ENCODE measurements around the gene CD302. TPM values are rescaled to one million over a fixed set of nuclear protein-coding genes. Genes with fewer than 3 reads are reported as not detected.

Gene CD302
- total RNA-seq, 1 experiment from 2014 or later, result 0.68 TPM

DNA sequence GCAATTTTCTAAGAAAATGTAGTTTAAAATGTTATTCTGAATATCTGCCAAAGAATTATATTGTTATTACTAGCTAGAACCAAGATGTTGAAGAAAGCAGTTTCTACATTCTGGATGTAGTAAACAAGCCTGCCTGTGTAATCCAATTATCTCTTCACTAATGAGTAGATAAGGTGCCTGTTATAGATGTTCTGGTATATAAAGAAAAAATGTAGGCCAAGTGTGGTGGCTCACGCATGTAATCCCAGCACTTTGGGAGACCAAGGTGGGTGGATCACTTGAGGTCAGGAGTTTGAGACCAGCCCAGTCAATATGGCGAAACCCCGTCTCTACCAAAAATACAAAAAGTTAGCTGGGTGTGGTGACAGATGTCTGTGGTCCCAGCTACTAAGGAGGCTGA, 28.9 kb downstream of the CD302 start:
- Histone ChIP-seq H3K9me3 (ENCODE audit: control insufficient read depth, low read depth, low read length) (no peaks in the 10 kb centered on the region), H2BK12ac (ENCODE audit: insufficient read length, low read depth, low read length) (no peak overlapping the region), H4K8ac (replicated peaks; ENCODE audit: insufficient read length, low read depth, low read length) (no peak overlapping the region), H4K91ac (ENCODE audit: insufficient read length, low read depth, low read length) (no peak overlapping the region), H2BK20ac (ENCODE audit: low read depth, low read length, poor library complexity, severe bottlenecking) (no peak overlapping the region), H4K20me1 (ENCODE audit: control insufficient read depth, insufficient read depth, insufficient read length) (no peaks in the 10 kb centered on the region), H3K4ac (ENCODE audit: low read depth, low read length) (no peak overlapping the region), H3K18ac (ENCODE audit: insufficient read length, low read depth, low read length) (no peak overlapping the region), H3K27ac (ENCODE audit: insufficient read length, low read depth, low read length) (no peak overlapping the region), H3T11ph (ENCODE audit: low read length) (no peak overlapping the region), H4K5ac (ENCODE audit: insufficient read length, low read depth, low read length) (no peak overlapping the region), H2BK15ac (ENCODE audit: low read depth, low read length) (no peak overlapping the region), H3K14ac (ENCODE audit: insufficient read depth, low read length) (no peak overlapping the region), H3K23me2 (ENCODE audit: insufficient read length, low read depth, low read length, poor library complexity, severe bottlenecking) (no peaks in the 10 kb centered on the region), H2AK5ac (ENCODE audit: insufficient read length, low read length) (no peak overlapping the region), H3K9ac (ENCODE audit: extremely low read depth, insufficient read length, low read length) (no peak overlapping the region), H3K23ac (ENCODE audit: insufficient read length, low read depth, low read length) (no peak overlapping the region), H2BK5ac (ENCODE audit: insufficient read length, low read length) (no peak overlapping the region), H3K56ac (ENCODE audit: insufficient read length, low read depth, low read length) (no peak overlapping the region), H3K27me3 (ENCODE audit: insufficient read depth, low read length) (no peaks in the 10 kb centered on the region), H2BK120ac (ENCODE audit: low read depth, low read length, poor library complexity, severe bottlenecking) (no peak overlapping the region), H3K79me1 (ENCODE audit: insufficient read depth, low read depth, low read length, poor library complexity, severe bottlenecking) (no peaks in the 10 kb centered on the region), H2AFZ (ENCODE audit: low read length) (no peak overlapping the region), H3K4me1 (ENCODE audit: insufficient read depth, low read length) (no peaks in the 10 kb centered on the region), H3K79me2 (ENCODE audit: insufficient read depth, low read length) (no peaks in the 10 kb centered on the region), H3K4me2 (ENCODE audit: insufficient read depth, insufficient read length, low read length) (no peak overlapping the region)
- Mint-ChIP-seq H3K9me3 (no peaks in the 10 kb centered on the region), H3K4me1 (peaks cover 0 to 3% of the 10 kb centered on the region in 2 experiments; a peak in 1 of 4 replicates), H3K36me3 (ENCODE audit: insufficient read depth in 1 of 3, low read depth in 3 of 3) (peaks cover 6 to 38% (median 27%) of the 10 kb centered on the region in 3 experiments; a peak in 5 of 7 replicates), H3K27ac (no peak overlapping the region), H3K4me3 (no peak overlapping the region), H3K27me3 (ENCODE audit: low read depth) (no peaks in the 10 kb centered on the region)
- TF ChIP-seq, protein P1, sequence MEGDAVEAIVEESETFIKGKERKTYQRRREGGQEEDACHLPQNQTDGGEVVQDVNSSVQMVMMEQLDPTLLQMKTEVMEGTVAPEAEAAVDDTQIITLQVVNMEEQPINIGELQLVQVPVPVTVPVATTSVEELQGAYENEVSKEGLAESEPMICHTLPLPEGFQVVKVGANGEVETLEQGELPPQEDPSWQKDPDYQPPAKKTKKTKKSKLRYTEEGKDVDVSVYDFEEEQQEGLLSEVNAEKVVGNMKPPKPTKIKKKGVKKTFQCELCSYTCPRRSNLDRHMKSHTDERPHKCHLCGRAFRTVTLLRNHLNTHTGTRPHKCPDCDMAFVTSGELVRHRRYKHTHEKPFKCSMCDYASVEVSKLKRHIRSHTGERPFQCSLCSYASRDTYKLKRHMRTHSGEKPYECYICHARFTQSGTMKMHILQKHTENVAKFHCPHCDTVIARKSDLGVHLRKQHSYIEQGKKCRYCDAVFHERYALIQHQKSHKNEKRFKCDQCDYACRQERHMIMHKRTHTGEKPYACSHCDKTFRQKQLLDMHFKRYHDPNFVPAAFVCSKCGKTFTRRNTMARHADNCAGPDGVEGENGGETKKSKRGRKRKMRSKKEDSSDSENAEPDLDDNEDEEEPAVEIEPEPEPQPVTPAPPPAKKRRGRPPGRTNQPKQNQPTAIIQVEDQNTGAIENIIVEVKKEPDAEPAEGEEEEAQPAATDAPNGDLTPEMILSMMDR (conservative IDR thresholded peaks at IDR 0.05), result no peak
- WGBS (ENCODE audit: extremely low coverage, insufficient read length, low lambda C conversion rate), result no CpG with 5 or more reads among the region's 3 CpGs
- DNase-seq, result no peak
